ENCODE measurements around the gene KIF4A. TPM values are rescaled to one million over a fixed set of nuclear protein-coding genes. Genes with fewer than 3 reads are reported as not detected.
"Not testable (repeated sequence)": the region's sequence is repeated elsewhere in the genome, so short reads cannot be mapped to it uniquely, and the experiment has no call there.

KIF4A gene
- total RNA-seq, 1 donor from 2014 or later: 0.75 TPM

GRCh38 chrX:70386235-70386634 lies 96.3 kb downstream of the KIF4A start:
- no peak for ATAC-seq
- TF ChIP-seq CTCF (IDR thresholded peaks at IDR 0.05): no peak
- Histone ChIP-seq H3K9me3 (no peaks in the 10 kb centered on the region), H3K4me3 (no peak overlapping the region), H3K36me3 (no peaks in the 10 kb centered on the region), H3K27ac (no peak overlapping the region), H3K4me1 (no peaks in the 10 kb centered on the region), H3K27me3 (no peaks in the 10 kb centered on the region)
- no peak for DNase-seq
- intact Hi-C loops (cut with DNase I): no loop called here

- Histone ChIP-seq H3K27me3 (no peaks in the 10 kb centered on the region), H3K36me3 (no peaks in the 10 kb centered on the region), H3K9me3 (no peaks in the 10 kb centered on the region), H3K4me3 (no peak overlapping the region), H3K27ac (no peak overlapping the region), H3K4me1 (no peaks in the 10 kb centered on the region)
- no peak for TF ChIP-seq CTCF (IDR thresholded peaks at IDR 0.05)
- no peak for ATAC-seq
- no peak for DNase-seq
- intact Hi-C loops (cut with DNase I): no loop called here
These were observed 109.0 kb downstream of the KIF4A start for GRCh38 chrX:70398899-70399298.

DNA sequence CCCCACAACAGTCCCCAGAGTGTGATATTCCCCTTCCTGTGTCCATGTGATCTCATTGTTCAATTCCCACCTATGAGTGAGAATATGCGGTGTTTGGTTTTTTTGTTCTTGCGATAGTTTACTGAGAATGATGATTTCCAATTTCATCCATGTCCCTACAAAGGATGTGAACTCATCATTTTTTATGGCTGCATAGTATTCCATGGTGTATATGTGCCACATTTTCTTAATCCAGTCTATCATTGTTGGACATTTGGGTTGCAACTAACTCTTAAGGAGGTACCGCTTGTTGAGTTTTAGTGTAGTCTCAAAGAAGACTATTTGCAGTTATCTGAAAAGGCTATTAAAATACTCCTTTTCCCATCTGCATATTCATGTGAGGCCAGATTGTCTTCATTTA lies 110.3 kb downstream of the KIF4A start:
- DNase-seq; intact Hi-C loops (cut with DNase I); H3K9me3 ChIP-seq; ATAC-seq; H3K27me3 ChIP-seq; H3K4me1 ChIP-seq; H3K36me3 ChIP-seq; H3K4me3 ChIP-seq; H3K27ac ChIP-seq: not testable (repeated sequence)

DNA sequence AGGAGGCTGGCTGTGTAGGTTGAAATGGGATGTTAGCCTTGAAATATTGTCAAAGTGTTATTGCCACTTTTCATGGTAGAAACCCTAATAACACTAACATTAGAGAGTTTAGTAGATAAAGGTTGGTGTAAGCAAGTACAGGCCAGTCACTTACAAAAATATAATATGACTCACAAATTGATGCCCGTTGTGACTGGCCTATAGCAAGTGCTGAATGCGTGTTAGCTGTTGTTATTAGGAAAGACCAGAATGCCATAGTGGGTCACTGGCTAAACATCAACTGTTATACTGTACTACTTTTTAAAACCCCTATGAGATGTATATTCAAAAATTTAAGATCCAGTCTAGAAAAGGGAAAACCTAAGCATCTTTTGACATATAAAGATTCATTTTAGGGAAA lies 112.8 kb downstream of the KIF4A start:
- no peak for TF ChIP-seq CTCF (IDR thresholded peaks at IDR 0.05)
- no peaks in the 10 kb centered on the region for H3K27me3 ChIP-seq
- H3K27ac ChIP-seq: no peak overlapping the region
- H3K9me3 ChIP-seq: no peaks in the 10 kb centered on the region
- no peaks in the 10 kb centered on the region for H3K36me3 ChIP-seq
- H3K4me3 ChIP-seq: no peak overlapping the region
- H3K4me1 ChIP-seq: no peaks in the 10 kb centered on the region
- ATAC-seq (no peak), DNase-seq (no peak)
- intact Hi-C loops (cut with DNase I): no loop called here

DNA sequence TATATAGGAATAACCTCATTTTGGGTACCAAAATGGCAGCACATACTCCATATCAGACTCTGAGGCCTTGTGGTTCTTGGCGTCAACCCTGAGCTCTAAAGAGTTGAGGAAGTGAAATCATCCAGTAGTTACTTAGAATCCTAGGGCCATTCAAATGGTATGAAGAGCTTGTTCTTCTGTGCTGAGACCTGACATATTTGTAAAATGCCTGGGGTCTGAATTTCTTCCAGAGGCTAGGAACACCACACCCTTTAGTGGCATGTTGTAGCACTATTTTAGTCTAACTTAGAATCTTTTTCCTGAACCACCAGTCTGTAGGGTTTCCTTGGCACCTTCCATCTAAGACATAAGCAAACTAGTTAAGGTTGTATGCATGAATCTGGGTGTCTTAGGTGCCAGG lies 115.1 kb downstream of the KIF4A start:
- Histone ChIP-seq H3K4me3 (no peak overlapping the region), H3K9me3 (no peaks in the 10 kb centered on the region), H3K27ac (no peak overlapping the region), H3K36me3 (no peaks in the 10 kb centered on the region), H3K27me3 (no peaks in the 10 kb centered on the region), H3K4me1 (no peaks in the 10 kb centered on the region)
- intact Hi-C loops (cut with DNase I): no loop called here
- DNase-seq (no peak), ATAC-seq (no peak)
- no peak for TF ChIP-seq CTCF (IDR thresholded peaks at IDR 0.05)

DNA sequence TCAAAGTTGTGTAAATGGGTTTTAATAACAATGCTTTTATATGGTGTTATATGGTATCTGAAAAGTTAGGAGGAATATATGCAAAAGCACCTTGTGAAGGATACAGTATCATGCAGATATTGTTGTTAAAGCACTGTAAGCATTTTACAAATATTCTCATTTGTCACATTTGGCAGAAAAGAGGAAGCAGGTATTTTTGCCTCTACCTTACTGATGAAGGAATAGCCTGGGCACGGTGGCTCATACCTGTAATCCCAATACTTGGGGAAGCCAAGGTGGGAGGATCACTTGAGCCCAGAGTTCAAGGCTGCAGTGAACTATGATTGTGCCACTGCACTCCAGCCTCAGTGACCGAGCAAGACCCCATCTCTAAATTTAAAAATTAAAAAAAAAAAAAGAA lies 121.0 kb downstream of the KIF4A start:
- DNase-seq (no peak), ATAC-seq (no peak)
- no peak overlapping the region for H3K27ac ChIP-seq
- H3K9me3 ChIP-seq: no peaks in the 10 kb centered on the region
- TF ChIP-seq CTCF (IDR thresholded peaks at IDR 0.05): no peak
- H3K4me1 ChIP-seq: no peaks in the 10 kb centered on the region
- H3K27me3 ChIP-seq: no peaks in the 10 kb centered on the region
- intact Hi-C loops (cut with DNase I): no loop called here
- no peak overlapping the region for H3K4me3 ChIP-seq
- H3K36me3 ChIP-seq: no peaks in the 10 kb centered on the region

Data from upper lobe of right lung (tissue), 1 donor.